Neutrophil (primary cell): Measurements from ENCODE around the gene NEMP2.
"Not testable (repeated sequence)": the region's sequence is repeated elsewhere in the genome, so short reads cannot be mapped to it uniquely, and the experiment has no call there.

Source experiments
- H3K27ac ChIP-seq: fragments of 200-600 bp; sonication (generic); 2 replicates; pipeline ENCODE4 v1.5.1; 2016; ENCODE audit warnings: mild to moderate bottlenecking, moderate library complexity
- H3K27me3 ChIP-seq: fragments of 200-600 bp; sonication (generic); 2 replicates; pipeline ENCODE4 v1.6.0; 2016; ENCODE audit warnings: mild to moderate bottlenecking
- H3K36me3 ChIP-seq: fragments of 200-600 bp; sonication (generic); 2 replicates; pipeline ENCODE4 v1.5.1; 2017
- H3K4me1 ChIP-seq, 2 experiments: fragments of 200-600 bp in 1 of 2; sonication (generic) in 1 of 2; 1 replicate in 1 of 2; 2 replicates in 1 of 2; pipeline versions ENCODE4 v1.5.1 to v1.6.1; 2013 to 2016; ENCODE audit warnings: low read depth in 1 of 2, low read length in 1 of 2, mild to moderate bottlenecking in 1 of 2, moderate library complexity in 1 of 2; ENCODE audit not compliant: control insufficient read depth in 1 of 2, insufficient read depth in 1 of 2
- H3K4me3 ChIP-seq, 2 experiments: fragments of 200-600 bp in 1 of 2; sonication (generic) in 1 of 2; 1 replicate in 1 of 2; 2 replicates in 1 of 2; pipeline ENCODE4 v1.5.1; 2013 to 2016; ENCODE audit warnings: low read depth in 1 of 2, low read length in 1 of 2, mild to moderate bottlenecking in 1 of 2, moderate library complexity in 1 of 2
- H3K9me3 ChIP-seq: fragments of 200-600 bp; sonication (generic); 2 replicates; pipeline ENCODE4 v1.5.1; 2016
- CTCF ChIP-seq: fragments of 200-600 bp; sonication (generic); IDR thresholded peaks from 2 replicates; pipeline ENCODE4 v1.5.1; 2016; ENCODE audit warnings: antibody characterized with exemption

NEMP2 gene

DNA sequence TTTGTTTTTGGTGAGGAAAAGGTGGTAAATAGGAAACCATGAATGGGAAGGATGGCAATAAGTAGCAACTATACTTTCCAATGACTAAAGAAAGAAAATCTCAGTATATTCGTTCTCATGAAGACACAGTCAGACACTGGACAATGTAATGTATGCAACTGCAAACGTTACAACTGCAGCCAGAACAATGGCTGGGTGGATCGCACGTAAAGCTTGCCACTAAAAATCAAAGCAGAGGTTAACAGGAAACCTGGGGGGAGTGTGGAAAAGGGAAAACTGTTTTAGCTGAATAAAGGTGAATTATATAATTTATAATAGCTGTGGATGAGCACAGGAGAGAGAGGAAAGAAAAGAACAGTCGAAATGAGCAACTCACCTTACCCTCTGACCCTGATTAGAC is 33.3 kb downstream of the NEMP2 start:
- Histone ChIP-seq H3K36me3 (no peaks in the 10 kb centered on the region), H3K4me1 (no peaks in the 10 kb centered on the region), H3K27me3 (no peaks in the 10 kb centered on the region), H3K9me3 (no peaks in the 10 kb centered on the region), H3K4me3 (no peak overlapping the region), H3K27ac (no peak overlapping the region)
- TF ChIP-seq CTCF, result no peak

DNA sequence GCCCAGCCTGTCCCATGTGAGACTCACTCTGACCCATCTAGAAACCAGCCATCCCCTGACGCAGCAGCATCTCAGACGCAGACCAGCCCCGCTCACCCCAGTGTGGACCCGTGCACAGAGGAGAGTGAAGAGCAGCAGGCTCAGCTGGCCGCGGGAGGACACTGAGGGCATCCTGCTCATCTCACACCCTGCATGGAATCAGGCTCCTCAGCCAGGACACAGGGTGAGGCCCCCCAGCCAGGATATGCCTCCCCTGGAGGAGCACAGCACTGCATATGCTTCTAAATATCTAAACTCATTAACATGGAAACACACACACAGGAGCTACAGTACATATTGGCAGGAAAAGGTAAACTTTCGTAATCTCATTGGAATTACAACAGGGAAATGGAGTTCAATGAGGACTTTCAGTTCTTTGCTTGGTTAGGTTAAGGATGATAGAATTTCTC is 34.4 kb downstream of the NEMP2 start:
- H3K4me1 ChIP-seq, result no peaks in the 10 kb centered on the region
- H3K27me3 ChIP-seq, result no peaks in the 10 kb centered on the region
- H3K9me3 ChIP-seq, result no peaks in the 10 kb centered on the region
- H3K4me3 ChIP-seq, result no peak overlapping the region
- no peak overlapping the region for H3K27ac ChIP-seq
- no peak for TF ChIP-seq CTCF
- H3K36me3 ChIP-seq, result no peaks in the 10 kb centered on the region

- Histone ChIP-seq H3K27ac (no peak overlapping the region), H3K36me3 (no peaks in the 10 kb centered on the region), H3K4me1 (no peaks in the 10 kb centered on the region), H3K9me3 (no peaks in the 10 kb centered on the region), H3K27me3 (no peaks in the 10 kb centered on the region), H3K4me3 (no peak overlapping the region)
- no peak for TF ChIP-seq CTCF
These were observed 35.2 kb downstream of the NEMP2 start for GRCh38 chr2:190499273-190499672.

DNA sequence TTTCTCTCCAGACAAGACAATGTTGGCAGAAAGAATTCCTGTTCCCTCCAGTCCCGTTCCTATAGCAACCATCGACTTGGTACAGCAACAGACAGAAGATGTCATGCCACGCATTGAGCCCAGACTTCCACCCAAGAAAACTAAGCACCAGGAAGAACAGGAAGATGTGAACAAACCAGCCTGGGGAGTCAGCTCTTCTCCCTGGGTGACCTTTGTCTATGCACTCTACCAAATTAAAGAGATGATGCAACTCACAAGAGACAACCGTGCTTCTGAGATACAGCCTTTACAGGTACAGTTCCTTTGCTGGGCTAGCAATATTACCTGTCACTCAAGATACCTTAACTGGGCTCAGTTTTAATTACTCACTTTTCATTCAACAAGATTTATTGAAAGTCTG is 37.1 kb downstream of the NEMP2 start:
- Histone ChIP-seq H3K27me3 (no peaks in the 10 kb centered on the region), H3K27ac (no peak overlapping the region)
- no peak for TF ChIP-seq CTCF

DNA sequence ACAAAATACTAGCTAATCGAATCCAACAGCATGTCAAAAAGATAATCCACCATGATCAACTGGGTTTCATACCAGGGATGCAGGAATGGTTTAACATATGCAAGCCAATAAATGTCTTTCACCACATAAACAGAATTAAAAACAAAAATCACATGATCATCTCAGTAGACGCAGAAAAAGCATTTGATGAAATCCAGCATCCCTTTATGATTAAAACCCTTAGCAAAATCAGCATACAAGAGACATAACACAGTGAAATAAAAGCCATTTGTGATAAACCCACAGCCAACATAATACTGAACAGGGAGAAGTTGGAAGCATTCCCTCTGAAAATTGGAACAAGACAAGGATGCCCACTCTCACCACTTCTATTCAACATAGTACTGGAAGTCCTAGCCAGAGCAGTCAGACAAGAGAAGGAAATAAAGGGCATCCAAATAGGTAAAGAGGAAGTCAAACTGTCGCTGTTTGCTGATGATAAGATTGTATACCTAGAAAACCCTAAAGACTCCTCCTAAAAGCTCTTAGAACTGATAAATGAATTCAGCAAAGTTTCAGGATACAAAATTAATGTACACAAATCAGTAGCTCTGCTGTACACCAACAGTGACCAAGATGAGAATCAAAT is 39.8 kb downstream of the NEMP2 start:
- H3K4me1 ChIP-seq, H3K36me3 ChIP-seq, H3K4me3 ChIP-seq, H3K27ac ChIP-seq, H3K27me3 ChIP-seq, H3K9me3 ChIP-seq: not testable (repeated sequence)

More for the DNA sequence above, 37.1 kb downstream of the NEMP2 start:
- Histone ChIP-seq H3K36me3 (no peaks in the 10 kb centered on the region), H3K4me3 (no peak overlapping the region), H3K9me3 (no peaks in the 10 kb centered on the region), H3K4me1 (no peaks in the 10 kb centered on the region)

GRCh38 chr2:190493095-190493494 is 41.4 kb downstream of the NEMP2 start:
- Histone ChIP-seq H3K4me3 (no peak overlapping the region), H3K4me1 (no peaks in the 10 kb centered on the region), H3K9me3 (no peaks in the 10 kb centered on the region), H3K36me3 (no peaks in the 10 kb centered on the region), H3K27ac (no peak overlapping the region), H3K27me3 (no peaks in the 10 kb centered on the region)
- no peak for TF ChIP-seq CTCF
